Motor neuron (in vitro differentiated cells): ENCODE results near the gene MIER3. TPM values are rescaled to one million over a fixed set of nuclear protein-coding genes. Genes with fewer than 3 reads are reported as not detected.

Experiments used
- ATAC-seq, 8 experiments: fragments of 200-7000 bp; cut with Tn5 transposase; replicated peaks in 6 of 8; 2 replicates each; pipeline ENCODE4 v1.8.0; 2021; ENCODE audit warnings: mild to moderate bottlenecking in 8 of 8, moderate library complexity in 8 of 8
- H3K27ac ChIP-seq, 2 donors: fragments of 250-450 bp; sonication (Bioruptor Pico); 2 replicates each; pipeline ENCODE4 v1.9.0; 2021; ENCODE audit warnings: antibody characterized with exemption in 2 of 2, mild to moderate bottlenecking in 2 of 2, moderate library complexity in 1 of 2
- H3K4me1 ChIP-seq, 2 donors: fragments of 250-450 bp; sonication (Bioruptor Pico); replicated peaks in 1 of 2; 2 replicates each; pipeline ENCODE4 v1.6.1; 2021; ENCODE audit warnings: antibody characterized with exemption in 2 of 2, mild to moderate bottlenecking in 2 of 2, moderate library complexity in 1 of 2
- H3K4me3 ChIP-seq, 5 donors: fragments of 250-450 bp; sonication (Bioruptor Pico); 2 replicates each; pipeline ENCODE4 v1.9.0; 2021; ENCODE audit warnings: antibody characterized with exemption in 5 of 5, mild to moderate bottlenecking in 5 of 5, moderate library complexity in 4 of 5
- WGBS, 10 experiments: fragments of 450-650 bp; shearing (Covaris generic); methylation state at CpG; one replicate each; pipeline ENCODE4 v1.0.0; 2022; 5-methylcytosine and 5-hydroxymethylcytosine counted together
- in situ Hi-C, 9 experiments: fragments of 400-800 bp; cut with MboI; loops; one replicate each; pipeline ENCODE4 v1.15.0; 2021; ENCODE audit warnings: low sequenced_read_pairs in 9 of 9, low pct_unique_long_range_greater_than_20kb in 2 of 9; ENCODE audit not compliant: unreplicated experiment in 9 of 9
- total RNA-seq, 8 experiments: library from RNA; unstranded; fragments of 300-600 nt; gene quantifications; 2 replicates each; pipeline versions ENCODE4 v1.2.3 to v1.2.4, GENCODE V29; 2022

MIER3 gene
- total RNA-seq, 8 experiments from 2014 or later: 17.3 to 24.5 (median 22.0) TPM

DNA sequence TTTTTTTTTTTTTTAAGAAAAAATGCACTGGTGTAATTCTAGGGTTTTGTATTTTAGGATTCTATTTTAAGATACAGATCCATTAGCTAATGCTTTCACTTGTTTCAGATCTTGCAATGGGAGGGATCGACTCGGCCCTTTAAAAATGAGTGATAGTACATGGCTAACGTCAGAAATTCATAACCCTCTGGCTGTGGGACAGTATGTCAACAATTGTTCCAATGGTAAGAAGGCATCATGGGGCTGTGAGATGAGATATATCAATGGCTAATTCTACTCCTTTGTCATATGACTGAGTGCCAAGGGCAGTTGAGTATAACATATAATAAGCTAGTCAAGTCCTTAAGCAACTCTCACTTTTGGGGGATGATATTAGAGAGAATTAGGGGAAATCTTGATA lies 38.2 kb downstream of the MIER3 start:
- no peak overlapping the region for H3K4me3 ChIP-seq
- no peak overlapping the region for H3K27ac ChIP-seq
- no peak for ATAC-seq
- in situ Hi-C loops: loop anchor here in 4 of 9 experiments (25.0 kb wide), 2 partner anchors 224 to 299 kb away; no protein-coding TSS in a partner anchor
- H3K4me1 ChIP-seq: peaks cover 3 to 7% of the 10 kb centered on the region in 2 donors
- WGBS, 10 experiments: 74 to 100% (median 100%) methylated on average over 1 to 3 of the region's 3 CpGs; no CpG with 5 or more reads in 1 of the 10 experiments

DNA sequence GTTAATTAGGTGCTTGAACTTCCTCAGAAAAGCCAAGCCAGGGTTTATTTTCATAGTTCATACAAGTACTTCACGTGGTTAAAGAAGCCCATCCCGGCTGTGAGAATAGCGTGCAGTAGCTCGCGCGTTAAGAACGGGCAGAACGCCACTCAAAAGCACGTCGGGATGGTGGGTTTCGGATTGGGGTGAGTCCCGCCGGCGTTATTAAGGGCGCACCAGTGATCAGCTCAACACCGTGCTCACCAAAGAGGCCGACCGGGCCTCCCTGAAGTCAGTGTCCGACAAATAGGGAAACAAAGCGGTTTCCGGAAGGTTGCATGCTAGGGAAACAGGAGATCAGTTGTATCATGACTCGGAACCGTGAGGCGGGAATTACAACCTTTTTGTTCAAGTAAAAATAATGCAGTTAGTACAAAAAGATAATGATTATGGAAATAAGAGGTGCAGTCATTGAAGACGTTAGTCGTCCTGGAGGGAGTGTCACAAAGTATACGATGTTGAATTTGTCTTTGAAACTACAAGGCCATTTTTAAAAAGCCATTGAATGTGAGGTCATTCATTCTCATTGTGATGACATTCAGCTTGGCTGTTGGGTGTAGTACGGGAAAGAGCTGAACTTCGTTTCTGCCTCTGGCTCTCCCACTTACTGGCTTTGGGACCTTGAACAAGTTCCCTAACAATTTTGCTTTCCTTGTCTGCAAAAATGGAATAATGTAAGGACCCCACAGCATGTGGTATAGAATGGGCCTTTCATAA lies 41.5 kb downstream of the MIER3 start:
- peak; percentile 19 to 42 (median 31) for ATAC-seq
- H3K27ac ChIP-seq: peak overlapping the region; percentile 69 to 81
- WGBS, 10 experiments: 0 to 23% (median 2%) methylated on average over 1 to 23 of the region's 29 CpGs; no CpG with 5 or more reads in 3 of the 10 experiments
- in situ Hi-C loops: loop anchor here in 4 of 9 experiments (25.0 kb wide), 2 partner anchors 227 to 302 kb away; no protein-coding TSS in a partner anchor
- H3K4me3 ChIP-seq: peak overlapping the region; percentile 46 to 69 (median 52)
- H3K4me1 ChIP-seq: peaks cover 3 to 7% of the 10 kb centered on the region in 2 donors

DNA sequence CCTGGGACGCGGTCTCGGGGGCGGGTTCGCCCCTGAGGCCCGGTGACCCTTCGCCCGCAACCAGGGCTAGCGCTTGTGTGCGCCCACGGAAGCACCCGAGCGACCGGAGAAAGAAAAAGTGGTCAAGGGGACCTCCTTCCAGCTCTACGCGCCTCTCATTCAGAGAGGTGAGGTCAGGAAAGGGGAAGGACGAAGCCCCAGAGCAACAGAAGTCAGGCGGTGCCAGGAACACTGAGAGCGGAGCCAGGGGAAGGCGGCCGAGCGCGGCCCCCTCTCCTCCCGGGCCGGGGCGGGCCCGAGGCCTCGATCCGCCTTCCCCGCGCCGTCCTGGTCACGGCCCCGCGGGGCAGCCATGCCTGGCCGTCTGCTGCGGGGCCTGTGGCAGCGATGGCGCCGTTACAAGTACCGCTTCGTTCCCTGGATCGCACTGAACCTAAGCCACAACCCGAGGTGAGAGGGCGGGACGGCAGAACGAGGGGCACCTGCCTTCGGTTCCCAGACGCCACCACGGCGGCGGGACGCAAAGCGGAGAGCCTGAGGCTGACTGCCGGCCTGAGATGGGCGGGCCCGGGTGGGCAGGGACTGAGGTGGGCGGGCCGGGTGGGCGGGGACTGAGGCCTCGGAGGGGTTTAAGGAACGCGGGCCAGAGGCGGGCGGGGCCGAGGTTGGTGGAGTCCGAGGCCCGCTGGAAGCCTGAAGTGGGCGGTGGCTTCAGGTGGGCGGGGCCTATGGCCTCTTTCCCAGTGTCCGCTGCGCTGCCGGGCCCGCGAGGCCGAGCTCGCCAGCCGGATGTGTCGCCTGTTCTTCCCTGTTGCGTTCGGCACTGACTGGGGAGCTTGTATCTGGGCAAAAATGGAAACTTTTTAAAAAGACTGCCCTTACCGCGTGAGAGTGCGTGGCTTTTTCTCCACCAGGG lies 42.4 kb downstream of the MIER3 start, which contains the start of gene SETD9:
TSS of gene SETD9 (plus strand) at position 303 of the 916 bp plus-strand sequence. CDS start at position 353, 50 bp downstream.
- peak; percentile 82 to 95 (median 90) for ATAC-seq
- peak within 1 kb of the TSS; percentile 46 to 69 (median 52) for H3K4me3 ChIP-seq
- H3K27ac ChIP-seq: peak within 1 kb of the TSS; percentile 84 to 90
- in situ Hi-C loops: loop anchor here in 4 of 9 experiments (25.0 kb wide), 2 partner anchors 228 to 303 kb away; no protein-coding TSS in a partner anchor
- peaks cover 3 to 7% of the 10 kb centered on the region in 2 donors for H3K4me1 ChIP-seq
- 0 to 15% (median 0%) methylated on average over 1 to 7 of the region's 84 CpGs; no CpG with 5 or more reads in 3 of the 10 experiments for WGBS, 10 experiments

DNA sequence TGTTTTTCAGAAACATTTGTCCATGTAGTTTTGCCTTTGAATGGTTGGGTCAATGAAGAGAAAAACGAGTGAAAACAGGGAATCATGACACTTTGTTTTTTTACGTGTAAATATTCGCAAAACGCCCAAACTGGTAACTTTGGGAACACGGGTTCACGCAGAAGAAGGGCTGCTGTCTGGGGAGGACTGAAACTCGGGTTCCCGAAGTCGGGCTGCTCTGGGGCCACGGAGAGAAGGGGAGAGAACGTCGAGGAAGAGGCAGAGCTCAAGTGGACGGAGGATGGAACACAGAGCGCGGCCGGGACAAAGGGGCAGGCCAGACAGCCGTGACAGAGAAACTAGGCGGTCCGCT lies 43.0 kb downstream of the MIER3 start:
- peak overlapping the region; percentile 46 to 69 (median 52) for H3K4me3 ChIP-seq
- ATAC-seq: peak; percentile 7 to 60 (median 28)
- peaks cover 3 to 7% of the 10 kb centered on the region in 2 donors for H3K4me1 ChIP-seq
- H3K27ac ChIP-seq: peak overlapping the region; percentile 84 to 90
- in situ Hi-C loops: loop anchor here in 4 of 9 experiments (25.0 kb wide), 2 partner anchors 228 to 303 kb away; no protein-coding TSS in a partner anchor
- WGBS, 10 experiments: 0 to 12% (median 3%) methylated on average over 2 to 16 of the region's 19 CpGs; no CpG with 5 or more reads in 3 of the 10 experiments

DNA sequence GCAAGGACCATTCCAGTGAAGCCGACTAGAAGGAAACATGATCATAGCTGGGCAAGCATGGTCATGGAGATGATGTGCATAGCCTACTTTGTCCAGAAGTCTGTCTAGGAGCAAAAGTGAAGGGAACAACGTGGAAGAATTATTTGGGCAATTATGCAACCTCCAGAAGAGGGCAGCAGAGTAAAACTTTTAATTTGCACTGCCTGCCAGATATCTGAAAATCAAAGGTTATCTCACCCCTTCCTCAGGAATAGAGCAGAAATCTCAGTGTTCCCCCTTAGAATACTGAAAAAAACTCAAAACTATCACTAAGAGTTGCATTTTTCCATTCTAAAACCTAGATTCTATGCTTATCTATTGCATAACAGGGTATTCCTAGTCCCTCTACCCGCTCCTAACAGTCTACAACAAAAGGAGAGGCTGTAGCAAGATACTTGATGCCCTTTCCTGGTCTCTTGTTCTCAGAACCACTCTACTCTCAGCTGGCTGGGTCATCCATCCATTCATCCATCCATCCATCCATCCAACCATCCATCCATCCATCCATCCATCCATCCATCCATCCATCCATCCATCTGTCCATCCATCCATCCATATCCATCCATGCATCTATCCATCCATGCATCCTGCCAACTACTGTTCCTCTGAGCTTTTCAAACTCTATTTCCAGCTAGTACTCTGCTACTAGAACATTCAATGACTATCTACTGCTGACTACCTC lies 50.9 kb downstream of the MIER3 start:
- in situ Hi-C loops: loop anchor here in 4 of 9 experiments (25.0 kb wide), 2 partner anchors 236 to 311 kb away; no protein-coding TSS in a partner anchor
- Histone ChIP-seq H3K27ac (no peak overlapping the region), H3K4me1 (no peaks in the 10 kb centered on the region), H3K4me3 (no peak overlapping the region)
- 0 to 50% (median 33%) methylated on average over 1 to 3 of the region's 3 CpGs; no CpG with 5 or more reads in 2 of the 10 experiments for WGBS, 10 experiments
- peak in 4 of 8 experiments; percentile 46 to 78 (median 75) for ATAC-seq

DNA sequence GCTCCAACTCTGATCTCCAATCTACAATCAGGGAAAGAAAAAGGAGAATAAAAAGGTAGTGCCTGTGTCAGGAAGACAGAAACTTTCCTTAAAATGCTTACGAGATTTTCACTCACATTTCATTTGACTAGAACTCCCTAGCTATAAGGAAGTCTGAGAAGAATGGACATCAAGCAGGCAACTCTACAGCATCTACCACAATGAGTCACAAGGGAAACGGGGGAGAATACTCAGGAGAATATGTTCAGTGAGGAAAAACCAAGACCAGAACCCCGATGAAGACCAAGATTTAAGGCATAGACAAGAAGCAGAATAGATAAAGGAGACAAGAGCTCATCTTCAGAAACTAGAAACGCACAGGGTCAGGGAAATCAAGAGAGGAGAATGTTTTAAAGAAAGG lies 51.5 kb downstream of the MIER3 start:
- peak in 2 of 8 experiments; percentile 45 to 61 for ATAC-seq
- Histone ChIP-seq H3K4me1 (no peaks in the 10 kb centered on the region), H3K4me3 (no peak overlapping the region), H3K27ac (no peak overlapping the region)
- WGBS, 10 experiments: 14 to 100% (median 66%) methylated on average over 1 to 4 of the region's 4 CpGs
- in situ Hi-C loops: loop anchor here in 4 of 9 experiments (25.0 kb wide), 2 partner anchors 237 to 312 kb away; no protein-coding TSS in a partner anchor

DNA sequence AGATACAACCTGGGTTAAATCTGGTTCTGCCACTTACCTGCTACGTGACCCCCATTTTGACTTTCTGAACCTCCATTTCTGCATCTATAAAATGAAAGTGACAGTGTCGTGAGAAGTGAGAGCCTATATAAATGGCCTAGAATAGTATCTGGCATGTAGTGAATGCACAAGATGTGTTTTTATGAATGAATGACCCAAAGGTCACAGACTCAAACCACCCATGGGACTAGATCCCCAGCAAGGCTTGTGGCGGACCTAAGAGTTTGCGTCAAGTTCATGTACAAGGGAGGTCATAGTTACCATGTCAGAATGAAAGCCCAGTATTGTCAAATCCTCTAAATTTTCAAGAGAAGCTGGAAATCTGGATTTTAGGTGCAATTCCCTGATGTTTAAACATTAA lies 53.7 kb downstream of the MIER3 start:
- H3K4me1 ChIP-seq: no peaks in the 10 kb centered on the region
- H3K27ac ChIP-seq: no peak overlapping the region
- no peak overlapping the region for H3K4me3 ChIP-seq
- in situ Hi-C loops: no loop called here
- WGBS, 10 experiments: 77 to 100% (median 92%) methylated on average over 1 to 4 of the region's 4 CpGs; no CpG with 5 or more reads in 3 of the 10 experiments
- no peak for ATAC-seq

DNA sequence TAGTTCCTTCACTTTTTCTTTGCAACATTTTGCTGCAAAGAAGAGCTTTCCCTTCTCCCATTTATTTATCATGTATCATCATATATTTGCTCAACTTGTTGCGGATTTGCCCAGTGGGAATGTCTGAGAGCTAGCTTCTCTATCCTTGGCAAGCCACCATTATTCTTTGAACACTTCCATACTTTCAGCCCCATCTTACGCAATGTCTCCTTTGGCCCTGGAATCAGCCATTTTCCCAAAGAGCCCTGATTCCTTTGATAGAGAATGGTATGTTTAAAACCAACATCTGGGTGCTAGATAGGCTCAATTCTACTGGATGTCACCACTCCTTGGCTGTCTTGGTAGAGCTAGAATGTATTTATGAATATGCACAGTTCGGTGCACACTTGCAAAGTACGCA lies 55.2 kb downstream of the MIER3 start:
- in situ Hi-C loops: no loop called here
- ATAC-seq: peak in 2 of 8 experiments; percentile 33 to 40
- Histone ChIP-seq H3K27ac (no peak overlapping the region), H3K4me1 (no peaks in the 10 kb centered on the region), H3K4me3 (no peak overlapping the region)
- WGBS, 10 experiments: 66 to 100% (median 89%) methylated on average over 1 to 4 of the region's 4 CpGs; no CpG with 5 or more reads in 2 of the 10 experiments

DNA sequence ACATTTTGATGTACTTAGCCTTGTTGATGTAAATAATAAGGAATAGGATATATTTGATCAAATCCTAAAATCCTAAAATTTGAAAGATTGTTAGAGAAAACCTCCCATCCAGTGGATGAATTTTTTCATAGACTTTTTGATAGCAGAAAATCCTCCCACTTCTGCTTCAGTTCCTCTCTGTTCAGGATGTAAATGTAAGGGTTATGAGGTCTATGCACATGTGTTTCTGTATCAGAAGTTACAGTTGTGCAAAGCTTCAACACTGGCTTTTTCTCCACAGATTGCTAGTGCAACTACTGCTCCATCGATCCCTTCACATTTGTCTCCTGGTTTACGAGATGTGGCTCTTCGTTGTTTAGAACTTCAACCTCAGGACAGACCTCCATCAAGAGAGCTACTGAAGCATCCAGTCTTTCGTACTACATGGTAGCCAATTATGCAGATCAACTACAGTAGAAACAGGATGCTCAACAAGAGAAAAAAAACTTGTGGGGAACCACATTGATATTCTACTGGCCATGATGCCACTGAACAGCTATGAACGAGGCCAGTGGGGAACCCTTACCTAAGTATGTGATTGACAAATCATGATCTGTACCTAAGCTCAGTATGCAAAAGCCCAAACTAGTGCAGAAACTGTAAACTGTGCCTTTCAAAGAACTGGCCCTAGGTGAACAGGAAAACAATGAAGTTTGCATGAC lies 58.5 kb downstream of the MIER3 start:
- Histone ChIP-seq H3K27ac (no peak overlapping the region), H3K4me1 (no peaks in the 10 kb centered on the region), H3K4me3 (no peak overlapping the region)
- no peak for ATAC-seq
- WGBS, 10 experiments: 89 to 100% (median 100%) methylated on average over 1 to 5 of the region's 5 CpGs; no CpG with 5 or more reads in 1 of the 10 experiments
- in situ Hi-C loops: no loop called here

DNA sequence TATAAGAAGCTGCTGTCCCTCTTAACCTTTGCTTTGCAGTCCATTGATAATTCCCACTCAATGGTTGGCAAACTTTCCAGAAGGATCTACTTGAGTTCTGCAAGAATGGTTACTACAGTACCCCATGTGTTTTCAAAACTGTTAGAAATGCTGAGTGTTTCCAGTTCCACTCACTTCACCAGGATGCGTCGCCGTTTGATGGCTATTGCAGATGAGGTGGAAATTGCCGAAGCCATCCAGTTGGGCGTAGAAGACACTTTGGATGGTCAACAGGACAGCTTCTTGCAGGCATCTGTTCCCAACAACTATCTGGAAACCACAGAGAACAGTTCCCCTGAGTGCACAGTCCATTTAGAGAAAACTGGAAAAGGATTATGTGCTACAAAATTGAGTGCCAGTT lies 70.4 kb downstream of the MIER3 start:
- no peak for ATAC-seq
- Histone ChIP-seq H3K4me1 (no peaks in the 10 kb centered on the region), H3K4me3 (no peak overlapping the region), H3K27ac (no peak overlapping the region)
- WGBS, 10 experiments: 95 to 100% (median 100%) methylated on average over 2 to 5 of the region's 5 CpGs; no CpG with 5 or more reads in 5 of the 10 experiments
- in situ Hi-C loops: no loop called here

DNA sequence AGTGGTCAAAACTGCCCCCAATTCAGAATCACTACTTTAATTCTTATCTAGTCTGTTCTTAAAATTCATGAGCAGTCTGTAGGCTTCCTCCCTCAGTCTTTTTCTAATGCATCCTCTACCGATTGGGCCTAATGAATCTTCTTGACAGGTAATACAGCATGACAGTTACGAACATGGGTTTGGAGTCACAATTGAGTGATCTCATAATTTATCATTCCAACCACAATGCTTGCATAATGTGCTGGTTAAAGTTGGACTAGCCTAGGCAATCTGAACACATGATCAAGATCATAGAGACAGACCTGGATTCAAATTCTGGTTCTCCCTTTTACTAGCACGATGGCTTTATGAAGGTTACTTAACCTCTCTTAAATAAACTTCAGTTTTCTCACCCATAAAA lies 75.6 kb downstream of the MIER3 start:
- in situ Hi-C loops: no loop called here
- no peak for ATAC-seq
- Histone ChIP-seq H3K27ac (no peak overlapping the region), H3K4me1 (no peaks in the 10 kb centered on the region), H3K4me3 (no peak overlapping the region)
- WGBS, 10 experiments: 25 to 100% (median 92%) methylated on average over 1 to 3 of the region's 3 CpGs; no CpG with 5 or more reads in 2 of the 10 experiments
